HG03342 (cell line): Measurements from ENCODE around the gene LAMA2.

Experiments used
- ATAC-seq: cut with Tn5 transposase; IDR thresholded peaks from one replicate; pipeline ENCODE4 v1.9.1; 2021; ENCODE audit warnings: mild to moderate bottlenecking, moderate library complexity; ENCODE audit not compliant: unreplicated experiment

LAMA2 gene

DNA sequence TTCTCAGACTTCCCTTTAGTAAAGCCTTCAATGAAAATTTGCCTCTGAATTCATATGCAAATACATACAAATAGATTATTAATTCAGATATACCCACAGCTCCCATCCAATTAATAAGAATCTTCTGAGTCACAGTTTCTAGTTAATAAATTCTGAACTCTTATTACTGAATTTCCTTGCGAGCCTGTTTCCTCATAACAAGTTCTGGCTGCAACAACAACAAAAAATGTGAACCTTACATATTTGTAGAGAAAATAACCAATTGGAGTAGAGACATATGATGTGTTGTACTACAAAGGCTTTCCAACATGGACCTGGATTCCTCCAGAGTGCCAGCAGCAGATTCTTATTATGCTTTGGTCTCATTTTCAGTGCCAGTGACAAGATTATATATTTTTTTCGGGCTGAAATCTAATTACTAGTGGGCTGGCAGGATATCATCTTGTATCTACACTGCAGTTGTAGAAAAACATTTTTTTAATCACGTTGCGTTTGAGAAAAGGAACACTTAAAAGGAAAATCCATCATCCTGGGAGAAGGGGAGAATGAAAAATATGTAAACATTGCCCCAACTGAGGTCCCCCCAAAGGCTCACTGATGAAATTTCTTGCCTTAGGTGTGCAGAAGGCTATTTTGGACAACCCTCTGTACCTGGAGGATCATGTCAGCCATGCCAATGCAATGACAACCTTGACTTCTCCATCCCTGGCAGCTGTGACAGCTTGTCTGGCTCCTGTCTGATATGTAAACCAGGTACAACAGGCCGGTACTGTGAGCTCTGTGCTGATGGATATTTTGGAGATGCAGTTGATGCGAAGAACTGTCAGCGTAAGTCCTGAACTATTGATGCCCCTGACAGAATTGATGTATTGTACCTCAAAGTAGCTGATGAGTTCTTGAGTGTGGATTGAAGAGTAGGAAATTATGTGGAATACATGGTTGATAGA lies 404.6 kb downstream of the LAMA2 start:
- no peak for ATAC-seq

- ATAC-seq: no peak
These were observed 406.5 kb downstream of the LAMA2 start for GRCh38 chr6:129289442-129289841.

DNA sequence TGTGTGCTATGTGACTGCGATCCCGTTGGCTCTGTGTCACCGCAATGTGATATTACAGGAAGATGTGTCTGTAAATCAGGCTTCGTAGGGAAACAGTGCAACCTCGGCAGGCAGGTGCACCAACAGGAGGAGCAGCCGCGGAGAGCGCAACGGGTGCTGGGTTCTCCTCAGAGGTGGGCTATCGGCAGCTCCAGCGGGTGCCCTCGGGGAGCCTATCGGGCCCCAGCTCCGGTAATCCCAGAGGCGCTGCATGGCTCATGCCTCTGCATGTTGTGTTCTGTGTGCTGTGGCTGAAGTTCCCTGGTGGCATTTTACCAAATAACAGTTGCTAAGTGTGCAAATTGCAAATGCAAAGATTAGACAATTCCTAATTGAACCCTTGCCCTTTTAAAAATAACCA lies 409.9 kb downstream of the LAMA2 start:
- ATAC-seq: no peak

DNA sequence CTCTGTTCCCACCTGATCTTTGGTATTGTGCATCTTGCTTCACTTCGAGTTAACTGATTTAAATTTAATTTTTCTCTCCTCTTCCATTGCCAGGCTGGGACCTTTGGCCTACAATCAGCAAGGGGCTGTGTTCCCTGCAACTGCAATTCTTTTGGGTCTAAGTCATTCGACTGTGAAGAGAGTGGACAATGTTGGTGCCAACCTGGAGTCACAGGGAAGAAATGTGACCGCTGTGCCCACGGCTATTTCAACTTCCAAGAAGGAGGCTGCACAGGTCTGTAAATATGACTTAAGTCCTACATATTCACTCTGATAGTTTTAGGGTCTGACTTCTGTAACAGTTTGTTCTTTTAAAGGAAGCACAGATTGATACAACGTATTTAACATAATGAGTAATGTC lies 414.7 kb downstream of the LAMA2 start:
- no peak for ATAC-seq

DNA sequence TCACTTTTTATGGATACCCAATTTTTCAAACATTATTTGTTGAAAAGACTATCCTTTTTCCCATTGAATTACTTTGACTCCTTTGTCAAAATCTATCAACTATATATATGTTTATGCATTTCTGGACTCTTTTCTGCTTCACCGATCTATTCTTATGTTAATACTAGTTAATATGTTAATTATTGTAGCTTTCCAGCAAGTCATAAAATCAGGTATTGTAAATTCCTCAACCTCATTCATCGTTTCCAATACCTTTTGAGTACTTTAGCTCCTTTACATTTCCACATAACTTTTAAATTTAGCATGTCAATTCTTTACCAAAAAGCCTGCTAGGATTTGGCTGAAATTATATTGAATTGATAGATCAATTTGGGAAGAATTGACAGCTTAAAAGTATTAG lies 419.7 kb downstream of the LAMA2 start:
- ATAC-seq: no peak

DNA sequence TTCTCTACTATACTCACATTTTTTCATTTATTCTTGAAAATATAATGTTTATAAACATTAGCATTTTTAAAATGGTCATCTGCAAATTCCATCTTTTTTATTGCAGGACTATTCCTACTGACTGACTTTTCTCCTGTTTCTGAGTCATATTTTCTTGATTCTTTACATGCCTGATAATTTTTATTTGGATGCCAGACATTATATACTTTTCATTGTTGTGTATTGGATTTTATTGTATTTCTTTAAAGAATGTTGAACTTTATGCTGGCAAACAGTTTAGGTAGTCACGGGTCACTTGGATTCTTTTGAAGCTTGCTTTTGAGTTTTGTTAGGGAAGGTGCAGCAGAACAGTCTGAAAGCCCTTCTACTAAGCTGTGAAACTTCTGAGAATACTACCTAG lies 423.9 kb downstream of the LAMA2 start:
- ATAC-seq: no peak

DNA sequence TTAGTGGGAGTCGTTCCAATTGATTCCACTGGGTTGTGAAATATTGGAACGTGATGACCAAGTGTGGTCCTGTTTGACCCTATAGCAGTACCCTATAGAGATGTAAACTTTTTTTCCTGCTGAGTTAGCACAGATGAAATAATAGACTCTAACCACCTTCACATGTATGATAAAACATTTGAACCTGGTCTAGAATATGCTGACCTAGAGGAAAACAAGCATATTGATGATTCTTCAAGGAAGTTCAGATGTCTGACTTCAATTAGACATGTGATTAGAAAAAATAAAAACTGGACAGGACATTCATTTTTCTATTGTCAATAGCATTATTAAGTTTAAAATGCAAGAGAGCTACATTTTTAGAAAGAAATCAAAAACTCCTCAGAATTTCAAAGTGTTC lies 424.9 kb downstream of the LAMA2 start:
- ATAC-seq: no peak

DNA sequence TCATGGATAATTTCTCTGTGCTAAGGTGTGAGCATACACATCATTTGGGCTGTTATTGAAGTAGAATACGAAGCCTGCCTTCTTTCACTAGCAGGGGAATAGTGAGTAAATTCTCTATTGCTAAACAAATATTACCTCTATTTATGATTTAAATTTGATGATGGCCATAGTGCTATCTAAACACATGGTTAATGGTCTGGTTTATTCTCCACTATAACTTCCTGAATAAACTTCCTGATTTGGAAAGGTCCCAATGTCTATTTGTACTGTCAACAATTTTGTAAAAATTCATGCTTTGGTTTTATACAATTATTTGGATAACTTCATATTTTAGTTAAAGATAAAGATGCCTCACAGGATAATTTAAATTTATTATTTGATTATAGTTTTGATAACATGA lies 426.2 kb downstream of the LAMA2 start:
- ATAC-seq: no peak

DNA sequence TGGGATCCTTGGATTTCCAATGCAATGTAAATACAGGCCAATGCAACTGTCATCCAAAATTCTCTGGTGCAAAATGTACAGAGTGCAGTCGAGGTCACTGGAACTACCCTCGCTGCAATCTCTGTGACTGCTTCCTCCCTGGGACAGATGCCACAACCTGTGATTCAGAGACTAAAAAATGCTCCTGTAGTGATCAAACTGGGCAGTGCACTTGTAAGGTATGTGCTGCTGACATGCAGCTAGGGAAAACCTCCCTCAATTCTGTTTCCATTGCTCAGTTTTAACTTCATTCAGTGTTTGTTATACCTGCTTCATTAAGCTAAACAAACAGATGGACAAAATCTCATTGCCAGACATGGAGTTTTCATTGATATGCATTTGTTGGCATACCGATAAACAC lies 429.9 kb downstream of the LAMA2 start:
- ATAC-seq: no peak

- no peak for ATAC-seq
These were observed 431.6 kb downstream of the LAMA2 start for GRCh38 chr6:129314575-129314974.

DNA sequence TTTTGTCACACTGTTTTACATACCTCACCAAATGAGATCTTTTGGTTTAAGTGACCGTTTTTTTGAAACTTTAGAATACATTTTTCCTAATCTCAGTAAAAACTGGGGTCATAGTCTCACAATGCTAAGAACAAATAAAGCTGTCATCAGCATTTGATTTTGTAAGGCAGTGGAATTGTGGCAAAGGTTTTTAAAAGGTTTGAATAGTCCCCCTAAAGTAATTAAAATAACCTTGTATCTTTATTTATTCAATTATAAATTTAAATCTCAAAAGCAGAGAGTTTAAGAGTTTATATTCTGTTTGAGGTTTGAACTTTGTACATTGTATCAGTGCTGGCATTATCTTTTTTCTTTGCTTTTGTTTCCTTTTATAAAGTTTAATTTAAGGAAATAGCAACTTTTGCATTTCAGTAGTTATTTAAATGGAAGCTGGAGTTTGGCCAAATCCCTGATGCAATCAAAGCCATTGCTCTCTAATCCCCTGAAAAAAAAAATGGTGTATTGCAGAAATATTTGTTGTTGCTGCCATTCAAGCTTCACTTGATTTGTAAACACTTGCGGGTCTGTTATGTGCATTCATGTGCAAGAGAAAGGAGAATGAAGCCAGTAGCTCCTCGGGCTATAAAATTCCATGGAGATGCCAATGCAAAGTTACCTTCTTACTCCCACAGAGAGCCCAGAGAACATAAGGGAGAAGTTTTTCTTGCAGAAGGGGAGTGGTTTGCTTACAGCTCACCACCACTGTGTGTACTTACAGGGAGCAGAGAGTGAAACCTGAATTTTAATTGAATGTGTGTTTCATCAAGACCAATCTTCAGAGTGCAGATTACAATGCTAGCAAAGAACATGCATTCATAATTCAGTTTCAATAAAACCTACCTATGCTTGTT lies 435.2 kb downstream of the LAMA2 start:
- no peak for ATAC-seq

GRCh38 chr6:129320892-129321291 lies 438.0 kb downstream of the LAMA2 start:
- ATAC-seq: no peak

GRCh38 chr6:129321303-129321702 lies 438.4 kb downstream of the LAMA2 start:
- no peak for ATAC-seq

- ATAC-seq: no peak
These were observed 441.4 kb downstream of the LAMA2 start for GRCh38 chr6:129324345-129324744.

GRCh38 chr6:129329678-129330077 lies 446.7 kb downstream of the LAMA2 start:
- no peak for ATAC-seq

DNA sequence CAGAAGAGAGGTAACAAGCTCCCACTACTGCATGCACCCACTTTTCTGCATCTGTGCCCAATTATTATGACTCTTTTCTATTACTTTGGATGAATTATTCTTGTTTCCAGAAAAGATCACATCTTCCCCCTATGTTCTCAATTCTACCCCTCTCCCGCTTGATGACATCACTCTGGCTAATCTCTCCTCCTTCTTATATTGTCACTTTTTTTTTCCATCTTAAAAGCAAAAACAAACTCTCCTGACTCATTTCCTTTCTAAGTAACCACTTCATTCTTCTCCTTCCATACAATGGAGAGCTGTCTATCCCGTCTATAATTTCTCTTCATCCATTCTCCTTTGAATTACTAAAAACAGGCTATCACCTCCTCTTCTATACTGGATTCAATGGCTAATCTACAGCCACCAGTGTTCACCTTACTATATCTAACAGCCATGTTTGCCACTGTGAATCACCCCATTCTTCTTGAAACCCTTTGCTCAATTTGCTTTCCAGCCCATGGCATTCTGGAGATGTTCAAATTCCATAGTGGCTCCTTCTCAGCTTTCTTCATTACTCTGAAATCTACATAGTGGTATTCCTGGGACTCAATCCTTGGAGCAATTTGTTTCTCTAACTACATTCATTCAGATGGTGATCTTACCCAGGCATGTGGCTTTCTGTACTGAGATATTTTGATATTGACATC lies 448.7 kb downstream of the LAMA2 start:
- no peak for ATAC-seq

GRCh38 chr6:129335792-129336191 lies 452.9 kb downstream of the LAMA2 start:
- ATAC-seq: no peak

DNA sequence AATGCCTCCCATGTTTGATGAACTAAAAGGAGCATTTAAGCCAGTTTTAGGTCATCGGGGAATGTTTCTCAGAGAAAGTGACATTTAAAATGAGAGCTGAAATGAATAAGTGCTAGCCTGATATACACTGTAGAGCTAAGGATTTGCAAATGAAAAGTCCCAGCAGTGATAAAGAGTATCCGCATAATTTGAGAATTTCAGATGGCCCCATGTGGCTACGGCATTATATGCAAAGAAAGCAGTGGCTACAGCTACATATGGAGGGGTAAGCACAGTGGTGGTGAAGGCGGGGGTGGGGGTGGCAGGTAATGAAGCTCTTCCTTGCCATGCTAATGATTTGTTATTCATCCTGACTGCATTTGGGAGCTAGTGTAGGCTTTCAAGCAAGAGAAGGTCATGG lies 455.7 kb downstream of the LAMA2 start:
- no peak for ATAC-seq

DNA sequence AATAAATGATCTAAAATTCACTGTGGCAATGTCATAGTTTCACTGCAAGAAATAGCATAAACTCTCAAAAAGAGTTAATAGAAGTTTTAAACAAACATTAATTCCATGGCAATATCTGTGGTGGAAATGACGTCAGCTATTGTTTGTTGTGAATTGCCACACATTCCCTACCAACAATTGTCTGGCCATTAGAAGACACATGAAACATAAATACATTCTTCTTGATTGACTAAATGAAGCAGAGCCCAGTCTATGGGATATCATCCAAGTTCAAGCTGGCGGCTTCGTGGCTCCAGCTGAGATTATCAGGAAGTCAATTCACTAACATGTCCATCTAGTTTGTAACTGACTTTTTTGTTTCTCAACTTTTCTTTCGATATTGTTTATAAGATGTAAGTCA lies 458.0 kb downstream of the LAMA2 start:
- no peak for ATAC-seq

GRCh38 chr6:129342243-129342642 lies 459.3 kb downstream of the LAMA2 start:
- ATAC-seq: no peak

DNA sequence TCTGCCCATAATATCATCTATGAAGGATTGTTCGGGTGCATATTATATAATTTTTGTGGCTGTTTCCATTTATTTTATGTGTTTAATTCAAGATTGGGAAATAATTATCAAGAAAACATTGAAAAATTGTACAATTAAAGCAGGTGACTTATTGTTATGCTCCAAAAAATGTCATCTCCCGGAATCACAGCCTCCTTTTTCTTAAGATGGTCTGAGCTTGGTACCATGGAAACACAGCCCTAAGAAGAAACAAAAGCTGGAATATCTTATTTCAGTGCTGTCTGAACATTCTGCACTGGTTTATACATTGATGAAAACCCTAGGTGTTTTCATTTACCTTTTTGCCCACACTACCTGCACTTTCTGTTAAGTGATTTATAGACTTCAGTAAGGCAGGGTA lies 459.9 kb downstream of the LAMA2 start:
- ATAC-seq: no peak
